ENCODE results near the gene EPHA1. TPM values are rescaled to one million over a fixed set of nuclear protein-coding genes. Genes with fewer than 3 reads are reported as not detected.

The EPHA1 gene
- total and polyA plus RNA-seq, 2 donors (not counting 3 experiments of a cell fraction or from before 2014, with no cell fraction given), result 0.07 TPM; not detected in 1

DNA sequence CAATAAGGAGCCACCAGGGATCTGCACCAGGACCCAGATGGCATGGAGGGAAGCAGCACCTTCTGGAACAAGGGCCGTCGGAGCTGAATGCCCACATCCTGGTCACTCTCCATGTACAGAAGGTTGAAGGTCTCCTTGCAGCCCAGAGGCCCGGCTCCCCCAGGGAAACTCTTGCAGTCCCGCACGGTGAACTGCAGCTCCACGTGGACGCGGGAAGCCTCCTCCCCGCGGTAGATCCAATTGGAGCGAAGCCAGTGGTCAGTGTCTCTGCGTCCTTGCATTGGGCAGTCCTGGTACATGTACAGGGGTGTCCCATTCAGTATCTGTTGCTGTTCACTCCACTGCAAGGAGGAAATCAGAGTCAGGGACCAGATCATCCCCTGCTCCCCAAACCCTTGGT is 7.4 kb downstream of the EPHA1 start:
- Histone ChIP-seq H3K9me3 (replicated peaks; ENCODE audit: control insufficient read depth, insufficient read depth, low read length) (no peaks in the 10 kb centered on the region), H3K27me3 (ENCODE audit: control insufficient read depth in 2 of 2, insufficient read depth in 2 of 2, low read length in 2 of 2) (no peaks in the 10 kb centered on the region), H3K9ac (replicated peaks; ENCODE audit: extremely low read depth, insufficient read depth, low read length) (no peak overlapping the region), H4K20me1 (replicated peaks; ENCODE audit: control insufficient read depth, extremely low read depth, insufficient read depth, low read length) (no peaks in the 10 kb centered on the region), H3K9me1 (replicated peaks; ENCODE audit: control insufficient read depth, extremely low read depth, insufficient read depth, low read length) (no peaks in the 10 kb centered on the region), H3K79me2 (ENCODE audit: control insufficient read depth, insufficient read depth, low read length) (no peaks in the 10 kb centered on the region), H3K4me2 (ENCODE audit: insufficient read depth, low read length) (no peak overlapping the region), H3K27ac (ENCODE audit: insufficient read depth, low read depth, low read length) (no peak overlapping the region), H3K4me3 (replicated peaks in 1 of 3; ENCODE audit: insufficient read depth in 1 of 3, low read depth in 1 of 3, low read length in 3 of 3) (no peak overlapping the region), H2AFZ (ENCODE audit: low read depth, low read length) (no peak overlapping the region), H3K4me1 (ENCODE audit: control insufficient read depth, extremely low read depth, insufficient read depth, low read length) (no peaks in the 10 kb centered on the region), H3K36me3 (ENCODE audit: control insufficient read depth in 2 of 2, extremely low read depth in 1 of 2, insufficient read depth in 2 of 2, low read length in 2 of 2) (no peaks in the 10 kb centered on the region)
- no peak for DNase-seq (ENCODE audit: low read depth, low spot score)
- ChIA-PET CTCF (interaction anchor here (1.2 to 1.4 kb wide), 2 partner anchors 89 to 336 kb away, joined by 3 to 4 read pairs; no protein-coding TSS in a partner anchor), POLR2A (no interaction called here)
- no TSS peak for BruUV-seq (replicated peaks)
- FAIRE-seq, result no peak
- intact Hi-C loops (cut with micrococcal nuclease) (no loop called here), dilution Hi-C loops (cut with MboI; ENCODE audit: extremely low pct_ligation_motif_present, low sequenced_read_pairs) (no loop called here)
- no peak for TF ChIP-seq EZH2 (IDR thresholded peaks at IDR 0.05; ENCODE audit: borderline replicate concordance, low read depth, low read length, severe bottlenecking)
- TF ChIP-seq, protein P1, sequence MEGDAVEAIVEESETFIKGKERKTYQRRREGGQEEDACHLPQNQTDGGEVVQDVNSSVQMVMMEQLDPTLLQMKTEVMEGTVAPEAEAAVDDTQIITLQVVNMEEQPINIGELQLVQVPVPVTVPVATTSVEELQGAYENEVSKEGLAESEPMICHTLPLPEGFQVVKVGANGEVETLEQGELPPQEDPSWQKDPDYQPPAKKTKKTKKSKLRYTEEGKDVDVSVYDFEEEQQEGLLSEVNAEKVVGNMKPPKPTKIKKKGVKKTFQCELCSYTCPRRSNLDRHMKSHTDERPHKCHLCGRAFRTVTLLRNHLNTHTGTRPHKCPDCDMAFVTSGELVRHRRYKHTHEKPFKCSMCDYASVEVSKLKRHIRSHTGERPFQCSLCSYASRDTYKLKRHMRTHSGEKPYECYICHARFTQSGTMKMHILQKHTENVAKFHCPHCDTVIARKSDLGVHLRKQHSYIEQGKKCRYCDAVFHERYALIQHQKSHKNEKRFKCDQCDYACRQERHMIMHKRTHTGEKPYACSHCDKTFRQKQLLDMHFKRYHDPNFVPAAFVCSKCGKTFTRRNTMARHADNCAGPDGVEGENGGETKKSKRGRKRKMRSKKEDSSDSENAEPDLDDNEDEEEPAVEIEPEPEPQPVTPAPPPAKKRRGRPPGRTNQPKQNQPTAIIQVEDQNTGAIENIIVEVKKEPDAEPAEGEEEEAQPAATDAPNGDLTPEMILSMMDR (IDR thresholded peaks at IDR 0.05; ENCODE audit: extremely low read depth in 1 of 2, insufficient read depth in 1 of 2, low read depth in 1 of 2, low read length in 2 of 2), result no peak
- TF ChIP-seq POLR2AphosphoS5 (IDR thresholded peaks at IDR 0.05; ENCODE audit: insufficient read depth, low read depth, low read length), result no peak
- no peak for TF ChIP-seq MYC (IDR thresholded peaks at IDR 0.05; ENCODE audit: low read depth, low read length)
- TF ChIP-seq FOS (IDR thresholded peaks at IDR 0.05; ENCODE audit: borderline replicate concordance, insufficient read depth, low read length), result no peak
- no peak for TF ChIP-seq GATA2 (IDR thresholded peaks at IDR 0.05; ENCODE audit: insufficient read depth, insufficient read length, low read depth, low read length)
- TF ChIP-seq, protein P2, sequence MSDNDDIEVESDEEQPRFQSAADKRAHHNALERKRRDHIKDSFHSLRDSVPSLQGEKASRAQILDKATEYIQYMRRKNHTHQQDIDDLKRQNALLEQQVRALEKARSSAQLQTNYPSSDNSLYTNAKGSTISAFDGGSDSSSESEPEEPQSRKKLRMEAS (IDR thresholded peaks at IDR 0.05; ENCODE audit: insufficient read depth, insufficient read length), result no peak
- no peak for TF ChIP-seq POLR2A (IDR thresholded peaks at IDR 0.05; ENCODE audit: low read depth, low read length)
- no peak for TF ChIP-seq JUN (IDR thresholded peaks at IDR 0.05; ENCODE audit: borderline replicate concordance, insufficient read depth, insufficient read length, low read depth)

All from endothelial cell of umbilical vein (primary cell).